ENCODE results near the gene EBI3. TPM values are rescaled to one million over a fixed set of nuclear protein-coding genes. Genes with fewer than 3 reads are reported as not detected.
A peak's percentile ranks its signal among the peaks of the same experiment; 100 is the strongest.

The EBI3 gene
- total RNA-seq, 2 experiments from 2014 or later = not detected

GRCh38 chr19:4267901-4268815 is 38.8 kb downstream of the EBI3 start:
- Histone ChIP-seq H3K9me3 (ENCODE audit: low read length) (no peaks in the 10 kb centered on the region), H3K9me2 (ENCODE audit: insufficient read depth, low read length) (no peaks in the 10 kb centered on the region), H2AFZ (ENCODE audit: low read length) (no peak overlapping the region), H3K27ac (ENCODE audit: low read depth, low read length, poor library complexity, severe bottlenecking) (no peak overlapping the region), H3K4me3 (ENCODE audit: low read depth, low read length, poor library complexity, severe bottlenecking) (no peak overlapping the region), H3K79me2 (ENCODE audit: insufficient read depth, low read depth, low read length) (no peaks in the 10 kb centered on the region), H3K4me2 (ENCODE audit: low read length) (no peak overlapping the region), H3K36me3 (ENCODE audit: insufficient read depth, low read length) (peaks cover 69% of the 10 kb centered on the region), H4K20me1 (ENCODE audit: insufficient read depth, low read length) (no peaks in the 10 kb centered on the region), H3K4me1 (ENCODE audit: insufficient read depth, low read length, poor library complexity, severe bottlenecking) (no peaks in the 10 kb centered on the region)
- BruUV-seq (replicated peaks) = TSS peak; percentile 46
- CTCF ChIA-PET (ENCODE audit: unreplicated experiment) = interaction anchor here (0.6 to 0.7 kb wide), 4 partner anchors 28 to 1256 kb away, joined by 3 to 10 read pairs (median 6); partner anchors contain the start of gene MPND
- intact Hi-C loops (cut with micrococcal nuclease; ENCODE audit: unreplicated experiment) = loop anchor here (1.0 kb wide), 1 partner anchor 84 kb away; no protein-coding TSS in a partner anchor
- no peak for DNase-seq (ENCODE audit: low spot score)
- POLR2A ChIA-PET = no interaction called here
- TF ChIP-seq CTCF (conservative IDR thresholded peaks at IDR 0.05; ENCODE audit: low read length) (peak; percentile 1; the same call in 1 of the 2 replicates), EZH2phosphoT487 (IDR thresholded peaks at IDR 0.05; ENCODE audit: borderline replicate concordance, low read depth, low read length) (no peak)

GRCh38 chr19:4268816-4269430 is 39.6 kb downstream of the EBI3 start:
- intact Hi-C loops (cut with micrococcal nuclease; ENCODE audit: unreplicated experiment) = no loop called here
- ChIA-PET CTCF (ENCODE audit: unreplicated experiment) (no interaction called here), POLR2A (no interaction called here)
- DNase-seq (ENCODE audit: low spot score) = no peak
- no peak overlapping the region for H2AFZ ChIP-seq (ENCODE audit: low read length)
- no peaks in the 10 kb centered on the region for H3K9me2 ChIP-seq (ENCODE audit: insufficient read depth, low read length)
- no peak overlapping the region for H3K4me2 ChIP-seq (ENCODE audit: low read length)
- H3K79me2 ChIP-seq (ENCODE audit: insufficient read depth, low read depth, low read length) = no peaks in the 10 kb centered on the region
- no peak overlapping the region for H3K4me3 ChIP-seq (ENCODE audit: low read depth, low read length, poor library complexity, severe bottlenecking)
- no peaks in the 10 kb centered on the region for H3K9me3 ChIP-seq (ENCODE audit: low read length)
- no TSS peak for BruUV-seq (replicated peaks)
- no peak overlapping the region for H3K27ac ChIP-seq (ENCODE audit: low read depth, low read length, poor library complexity, severe bottlenecking)
- H4K20me1 ChIP-seq (ENCODE audit: insufficient read depth, low read length) = no peaks in the 10 kb centered on the region
- H3K4me1 ChIP-seq (ENCODE audit: insufficient read depth, low read length, poor library complexity, severe bottlenecking) = no peaks in the 10 kb centered on the region
- TF ChIP-seq EZH2phosphoT487 (IDR thresholded peaks at IDR 0.05; ENCODE audit: borderline replicate concordance, low read depth, low read length) (no peak), CTCF (conservative IDR thresholded peaks at IDR 0.05; ENCODE audit: low read length) (no peak)
- H3K36me3 ChIP-seq (ENCODE audit: insufficient read depth, low read length) = peaks cover 63% of the 10 kb centered on the region

Measured in OCI-LY7 (cell line).